Body of pancreas (tissue), 4 donors: ENCODE measurements around the gene BICD2.

Experiments
- POLR2A ChIP-seq, 3 donors: fragments of 450-650 bp; IDR thresholded peaks; one replicate each; pipeline ENCODE4 v1.6.1; 2016; ENCODE audit warnings: antibody characterized with exemption in 3 of 3, mild to moderate bottlenecking in 2 of 3
- TF ChIP-seq, protein P1 (sequence below), 7 experiments: fragments of 450-650 bp in 4 of 7; fragments of 200-600 bp in 3 of 7; sonication (generic) in 3 of 7; IDR thresholded peaks; one replicate each; pipeline ENCODE4 v1.5.1; 2016 to 2019; ENCODE audit warnings: antibody characterized with exemption in 7 of 7

DNA sequence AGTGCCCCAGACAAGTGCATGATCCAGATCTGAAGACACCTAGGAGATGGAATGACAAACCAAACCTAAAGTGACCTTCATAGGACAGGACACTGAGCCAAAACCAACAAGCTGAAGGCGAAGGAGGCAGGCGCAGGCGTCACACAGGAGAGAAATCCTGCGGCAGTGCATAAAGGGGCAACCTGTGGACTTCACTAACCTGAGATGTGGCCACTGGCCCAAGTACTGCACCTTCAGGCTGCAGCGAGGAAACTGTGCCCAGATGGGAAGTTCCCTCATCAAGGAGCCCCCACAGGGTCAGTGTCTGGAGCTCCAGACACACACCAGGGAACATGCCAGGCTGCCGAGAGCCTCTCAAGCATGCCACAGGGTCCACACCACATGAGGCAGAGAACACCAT lies 98.4 kb downstream of the BICD2 start:
- TF ChIP-seq, protein P1, sequence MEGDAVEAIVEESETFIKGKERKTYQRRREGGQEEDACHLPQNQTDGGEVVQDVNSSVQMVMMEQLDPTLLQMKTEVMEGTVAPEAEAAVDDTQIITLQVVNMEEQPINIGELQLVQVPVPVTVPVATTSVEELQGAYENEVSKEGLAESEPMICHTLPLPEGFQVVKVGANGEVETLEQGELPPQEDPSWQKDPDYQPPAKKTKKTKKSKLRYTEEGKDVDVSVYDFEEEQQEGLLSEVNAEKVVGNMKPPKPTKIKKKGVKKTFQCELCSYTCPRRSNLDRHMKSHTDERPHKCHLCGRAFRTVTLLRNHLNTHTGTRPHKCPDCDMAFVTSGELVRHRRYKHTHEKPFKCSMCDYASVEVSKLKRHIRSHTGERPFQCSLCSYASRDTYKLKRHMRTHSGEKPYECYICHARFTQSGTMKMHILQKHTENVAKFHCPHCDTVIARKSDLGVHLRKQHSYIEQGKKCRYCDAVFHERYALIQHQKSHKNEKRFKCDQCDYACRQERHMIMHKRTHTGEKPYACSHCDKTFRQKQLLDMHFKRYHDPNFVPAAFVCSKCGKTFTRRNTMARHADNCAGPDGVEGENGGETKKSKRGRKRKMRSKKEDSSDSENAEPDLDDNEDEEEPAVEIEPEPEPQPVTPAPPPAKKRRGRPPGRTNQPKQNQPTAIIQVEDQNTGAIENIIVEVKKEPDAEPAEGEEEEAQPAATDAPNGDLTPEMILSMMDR (IDR thresholded peaks at IDR 0.05): no peak
- TF ChIP-seq POLR2A (IDR thresholded peaks at IDR 0.05): no peak
